GM21723 (cell line): Measurements from ENCODE around the gene PAX7.

Experiments
- ATAC-seq: cut with Tn5 transposase; IDR thresholded peaks from one replicate; pipeline ENCODE4 v1.9.1; 2021; ENCODE audit warnings: mild to moderate bottlenecking, moderate library complexity; ENCODE audit not compliant: unreplicated experiment

PAX7 gene

GRCh38 chr1:18697541-18697940 is 66.9 kb downstream of the PAX7 start:
- ATAC-seq = no peak

- no peak for ATAC-seq
Measured at GRCh38 chr1:18700530-18700929, 69.9 kb downstream of the PAX7 start.

GRCh38 chr1:18701183-18701582 is 70.5 kb downstream of the PAX7 start:
- ATAC-seq = no peak

DNA sequence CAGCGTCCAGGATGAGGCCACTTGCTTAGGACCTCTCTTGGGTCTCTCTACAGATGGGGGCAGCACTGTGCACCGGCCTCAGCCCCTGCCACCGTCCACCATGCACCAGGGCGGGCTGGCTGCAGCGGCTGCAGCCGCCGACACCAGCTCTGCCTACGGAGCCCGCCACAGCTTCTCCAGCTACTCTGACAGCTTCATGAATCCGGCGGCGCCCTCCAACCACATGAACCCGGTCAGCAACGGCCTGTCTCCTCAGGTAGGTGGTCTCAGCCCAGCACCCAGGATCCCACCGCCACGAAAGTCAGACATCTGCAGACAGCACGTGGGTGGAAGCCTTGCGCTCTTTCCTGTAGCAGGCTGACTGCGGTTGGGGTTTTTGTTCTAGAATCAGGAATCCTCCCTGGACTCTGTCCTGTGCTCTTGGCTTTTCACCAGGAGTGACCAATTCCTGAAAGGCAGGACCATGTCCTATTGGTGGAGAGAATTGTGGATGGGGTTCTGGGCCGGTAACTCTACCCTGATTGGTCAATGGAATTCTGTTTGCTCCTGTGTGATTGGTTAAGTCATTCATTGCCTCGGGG is 72.5 kb downstream of the PAX7 start:
- no peak for ATAC-seq

GRCh38 chr1:18705811-18706210 is 75.2 kb downstream of the PAX7 start:
- ATAC-seq = no peak

DNA sequence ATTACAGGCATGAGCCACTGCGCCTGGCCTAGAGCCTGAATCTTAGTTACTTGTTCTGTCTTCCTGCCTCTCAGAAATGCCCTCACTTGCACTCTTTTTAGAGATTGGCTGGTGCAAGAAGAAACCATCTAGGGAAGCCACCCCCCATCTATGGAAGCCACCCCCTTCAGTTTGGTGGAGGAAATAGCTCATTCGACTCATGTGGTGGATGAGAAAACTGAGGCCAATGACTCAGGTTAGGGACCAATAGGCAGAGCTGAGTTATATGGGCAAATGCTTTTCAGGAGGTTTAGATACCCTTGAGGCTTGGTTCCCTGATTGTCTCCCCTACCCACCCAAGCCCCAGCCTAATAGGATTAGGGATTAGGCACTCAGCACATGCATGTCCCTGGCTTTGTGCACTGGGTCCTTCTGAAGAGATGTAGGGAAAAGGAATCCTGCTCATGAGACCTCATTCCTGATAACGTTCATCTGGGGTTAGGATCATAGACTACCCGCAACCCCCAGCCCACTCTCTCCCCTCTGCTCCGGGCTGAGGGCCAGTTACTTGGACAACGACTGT is 77.1 kb downstream of the PAX7 start:
- no peak for ATAC-seq

- ATAC-seq = no peak
Measured at GRCh38 chr1:18710002-18710401, 79.4 kb downstream of the PAX7 start.

GRCh38 chr1:18711003-18711402 is 80.4 kb downstream of the PAX7 start:
- ATAC-seq = no peak

DNA sequence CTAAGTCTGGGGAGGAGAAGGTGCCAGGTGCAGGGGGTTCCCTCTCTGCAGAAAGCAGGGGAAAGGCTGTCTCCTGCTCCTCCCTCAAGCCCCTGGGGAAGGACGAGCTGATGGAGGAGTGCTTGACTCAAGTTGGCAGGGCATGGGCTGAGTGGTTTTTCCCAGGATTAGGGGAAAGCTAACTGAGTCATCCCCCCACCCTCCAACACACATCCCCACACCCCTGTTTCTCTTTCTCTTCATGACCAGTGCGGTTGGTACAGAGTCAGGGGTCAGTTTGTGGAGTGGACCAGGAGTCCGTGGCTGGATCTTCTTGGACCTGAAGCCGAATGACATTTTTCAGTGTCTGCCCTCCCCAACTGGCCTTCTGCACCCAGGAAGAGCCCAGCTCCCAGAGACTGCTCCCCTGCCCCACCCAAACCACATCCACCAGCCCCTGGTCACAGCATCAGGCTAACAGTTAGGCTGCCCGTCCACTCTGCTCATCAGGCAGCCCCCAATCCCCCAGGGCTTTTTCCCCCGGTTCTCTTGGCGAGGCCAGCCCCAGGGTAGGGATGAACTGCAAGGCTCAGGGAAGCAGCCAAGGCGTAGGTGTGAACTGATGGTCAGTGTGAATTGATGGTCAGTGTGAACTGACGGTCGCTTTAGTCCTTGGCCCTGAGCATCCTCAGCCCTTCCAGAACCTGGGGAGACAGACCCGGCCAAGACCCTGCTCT is 81.0 kb downstream of the PAX7 start:
- ATAC-seq = no peak

GRCh38 chr1:18712252-18712600 is 81.6 kb downstream of the PAX7 start:
- no peak for ATAC-seq

DNA sequence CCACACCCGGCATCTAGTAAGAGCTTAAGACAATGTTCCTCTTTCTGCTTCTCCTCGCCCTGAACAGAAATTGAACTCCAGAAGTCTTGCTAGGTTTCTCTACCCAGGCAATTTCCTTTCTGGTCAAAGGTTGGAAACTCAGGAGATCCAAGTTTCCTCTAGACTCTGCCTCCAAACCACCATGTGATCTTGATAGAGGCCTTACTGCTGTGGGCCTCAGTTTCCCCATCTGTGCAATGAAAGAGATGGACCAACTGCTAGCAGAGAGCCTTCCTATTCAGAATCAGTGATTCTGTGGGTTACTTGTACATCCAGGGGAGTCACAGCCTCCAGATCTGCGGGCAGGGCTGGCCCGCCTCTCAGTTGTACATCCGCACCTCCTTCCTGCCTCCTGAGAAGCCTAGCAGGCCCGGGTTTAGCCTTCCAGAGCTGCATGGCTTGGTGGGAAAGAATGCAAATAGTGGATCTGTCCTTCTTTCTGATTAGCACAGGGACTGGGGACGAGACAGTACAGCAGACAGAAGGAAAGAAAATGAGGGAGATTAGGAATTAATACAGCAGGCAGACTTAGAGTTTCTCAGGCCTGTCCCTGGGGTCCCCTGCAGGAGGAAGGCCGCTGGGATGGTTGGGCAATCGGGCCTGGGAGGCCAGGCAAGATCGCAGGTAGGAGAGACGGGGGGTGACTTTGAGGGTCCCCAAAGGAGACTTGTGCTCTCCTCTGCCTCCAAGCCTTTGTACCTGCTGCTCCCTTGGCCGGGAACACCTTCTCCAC is 83.9 kb downstream of the PAX7 start:
- ATAC-seq = no peak

DNA sequence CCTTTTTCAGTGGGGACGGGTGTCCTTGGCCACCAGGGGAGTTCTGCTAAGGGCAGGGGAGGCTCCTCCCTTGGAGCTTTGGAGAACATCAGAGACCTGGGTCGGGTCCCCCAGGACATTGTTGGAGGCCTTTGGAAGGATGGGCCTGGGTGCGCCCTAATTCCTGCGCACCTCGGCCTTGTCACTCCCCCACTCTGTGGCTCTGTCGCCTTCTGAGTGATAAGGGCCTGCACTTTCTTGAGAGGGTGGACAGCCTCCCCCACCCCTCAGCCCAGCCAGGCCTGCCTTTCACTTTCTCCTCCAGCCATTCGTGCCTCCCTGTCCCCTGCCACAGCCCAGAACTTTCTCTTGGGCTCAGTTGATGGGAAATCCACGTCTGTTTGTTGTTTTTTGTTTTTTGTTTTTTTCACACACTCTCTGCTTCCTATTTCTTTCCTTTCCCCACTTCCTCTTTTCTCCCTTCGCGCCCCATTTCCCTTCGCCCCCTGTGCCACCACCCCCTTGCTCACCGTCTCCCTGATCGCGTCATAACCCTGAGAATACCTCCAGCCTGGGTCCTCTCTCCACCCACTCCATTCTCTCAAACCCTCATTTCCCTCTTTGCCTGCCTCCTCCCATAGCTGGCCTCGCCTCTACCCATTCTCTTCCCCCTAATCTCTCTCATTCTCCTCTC is 85.6 kb downstream of the PAX7 start:
- ATAC-seq = no peak

DNA sequence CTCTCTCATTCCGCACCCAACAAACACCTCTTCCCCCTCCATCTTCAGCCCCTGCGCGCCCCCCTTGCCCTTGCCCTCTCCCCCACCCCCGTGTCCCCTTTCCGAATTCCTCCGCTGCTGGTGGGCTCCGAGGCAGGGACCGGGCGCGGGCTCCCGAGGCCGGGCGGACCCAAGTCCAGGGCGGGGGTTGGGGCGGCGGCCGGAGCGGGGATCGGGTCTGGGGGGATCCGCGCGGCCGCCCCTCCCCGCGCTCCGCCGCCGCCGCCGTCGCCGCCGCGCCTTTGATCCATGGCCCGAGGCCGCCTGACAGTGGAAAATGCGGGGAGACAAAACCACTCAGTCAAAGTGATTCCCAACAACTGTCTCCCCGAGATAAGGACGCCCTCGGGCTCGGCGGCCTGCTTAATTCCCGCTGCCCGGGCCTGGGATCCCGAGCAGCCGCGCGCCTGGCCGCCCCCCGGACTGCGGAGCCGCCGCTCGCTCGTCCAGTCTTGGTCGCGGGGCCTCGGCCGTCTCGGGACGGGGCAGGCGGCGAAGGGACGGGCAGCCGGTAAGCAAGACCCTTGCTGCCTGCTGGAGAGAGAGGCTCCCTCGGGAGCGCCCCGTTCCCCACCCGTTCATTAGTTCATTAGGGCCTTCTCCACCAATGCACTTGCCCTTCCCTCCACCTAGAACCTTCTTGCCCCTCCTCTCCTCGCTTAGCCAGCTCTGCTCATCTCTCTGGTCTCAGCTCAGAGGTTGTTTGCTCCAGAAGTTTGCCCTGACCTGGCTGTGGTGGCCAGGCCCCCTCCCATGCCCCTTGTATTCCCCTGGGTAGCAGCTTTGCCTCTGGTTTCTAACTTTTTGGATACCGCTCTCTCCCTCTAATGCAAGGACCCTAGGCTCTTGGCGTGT is 86.4 kb downstream of the PAX7 start:
- no peak for ATAC-seq

GRCh38 chr1:18719786-18720451 is 89.3 kb downstream of the PAX7 start:
- ATAC-seq = no peak

DNA sequence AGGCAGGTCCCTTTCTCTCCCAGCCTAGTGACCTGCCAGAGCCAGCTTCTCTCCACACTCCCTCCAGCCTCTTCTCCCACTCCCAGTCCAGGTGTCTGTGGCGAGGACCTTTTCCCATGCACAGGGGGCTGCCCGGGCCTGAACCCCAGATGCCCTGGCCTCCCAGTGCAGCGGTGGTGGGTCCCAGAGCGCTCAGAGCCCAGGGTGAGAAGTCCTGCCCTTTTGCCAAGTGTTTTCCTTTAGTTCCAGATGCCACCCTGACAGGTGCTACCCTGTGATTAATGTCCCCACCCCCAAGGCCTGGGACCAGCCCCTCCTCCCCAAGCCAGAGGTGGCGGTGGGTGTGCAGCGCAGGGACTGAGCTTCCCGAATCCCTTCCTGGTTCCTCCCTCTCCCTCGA is 90.4 kb downstream of the PAX7 start:
- no peak for ATAC-seq

GRCh38 chr1:18721776-18722175 is 91.1 kb downstream of the PAX7 start:
- ATAC-seq = no peak

DNA sequence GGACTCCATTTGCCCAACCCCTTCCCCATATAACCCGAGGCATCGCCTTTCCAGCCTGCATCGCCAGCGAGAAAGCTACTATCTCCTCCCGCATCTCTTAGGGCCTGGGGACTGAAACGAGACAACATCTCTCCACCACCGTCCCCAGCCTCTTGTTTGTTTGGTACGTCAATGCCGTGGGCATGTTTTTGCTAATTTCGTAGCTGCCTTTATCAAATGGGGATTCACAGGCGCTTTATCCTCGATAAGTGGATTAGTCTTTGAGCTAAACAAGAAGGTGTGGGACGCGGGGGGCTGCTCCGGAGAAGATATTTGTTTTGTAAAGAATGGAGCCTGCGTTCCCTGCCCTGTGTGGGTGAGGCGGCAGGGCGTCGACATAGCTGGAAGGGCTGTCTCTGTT is 91.6 kb downstream of the PAX7 start:
- no peak for ATAC-seq

DNA sequence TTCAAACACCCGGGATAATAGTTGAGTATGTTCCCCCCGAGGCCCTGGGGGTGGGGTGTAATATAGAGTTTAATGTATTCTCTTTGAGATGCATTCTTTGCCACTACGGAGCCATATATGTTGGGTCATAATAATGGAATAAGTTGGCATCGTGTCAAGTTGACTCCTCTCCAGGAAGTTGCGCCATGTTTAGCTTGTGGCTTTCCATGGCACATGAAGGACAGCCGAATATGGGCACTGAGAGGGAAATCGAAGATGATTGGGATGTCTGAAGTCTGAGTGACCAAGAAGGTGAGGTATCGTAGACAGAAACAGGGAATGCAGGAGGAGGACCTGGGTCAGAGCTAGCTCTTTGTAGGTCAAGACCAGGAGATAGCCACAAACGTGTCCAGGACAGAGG is 92.6 kb downstream of the PAX7 start:
- ATAC-seq = no peak

GRCh38 chr1:18723701-18724411 is 93.2 kb downstream of the PAX7 start:
- ATAC-seq = no peak
